Activated CD4-positive, alpha-beta T cell treated with anti-CD3 and anti-CD28 coated beads, Interleukin-2, Interleukin-6, amounts not matched to agents 100 ng/mL and 50 ng/mL, durations not matched to agents 16 hours and 8 hours (primary cell): ENCODE data around the gene ACER1.
"Not testable (repeated sequence)": the region's sequence is repeated elsewhere in the genome, so short reads cannot be mapped to it uniquely, and the experiment has no call there.

Source experiments
- DNase-seq: peaks from one replicate; pipeline ENCODE4 v3.0.0-alpha.2; 2020

Gene ACER1

GRCh38 chr19:6355321-6356040, 22.1 kb upstream of the ACER1 start:
- not testable (repeated sequence) for DNase-seq

- DNase-seq: no peak
These were observed 20.8 kb upstream of the ACER1 start for GRCh38 chr19:6354098-6354674.

- no peak for DNase-seq
These were observed 19.2 kb upstream of the ACER1 start for GRCh38 chr19:6352381-6353165.

- DNase-seq: no peak
These were observed 17.3 kb upstream of the ACER1 start for GRCh38 chr19:6350688-6351087.

- DNase-seq: not testable (repeated sequence)
These were observed 15.9 kb upstream of the ACER1 start for GRCh38 chr19:6349271-6349670.

- peak; percentile 5 for DNase-seq
These were observed 10.1 kb upstream of the ACER1 start for GRCh38 chr19:6343462-6343861.

GRCh38 chr19:6340493-6341201, 7.2 kb upstream of the ACER1 start:
- DNase-seq: no peak

GRCh38 chr19:6334490-6335285, 1.3 kb upstream of the ACER1 start:
- no peak for DNase-seq

- DNase-seq: no peak
These were observed 6.6 kb downstream of the ACER1 start for GRCh38 chr19:6326815-6327214.

GRCh38 chr19:6325614-6326013, 7.8 kb downstream of the ACER1 start:
- DNase-seq: no peak

GRCh38 chr19:6324757-6325156, 8.7 kb downstream of the ACER1 start:
- DNase-seq: no peak

GRCh38 chr19:6322284-6322683, 11.1 kb downstream of the ACER1 start:
- no peak for DNase-seq

GRCh38 chr19:6319376-6319775, 14.0 kb downstream of the ACER1 start:
- no peak for DNase-seq

- peak; percentile 16 for DNase-seq
These were observed 14.6 kb downstream of the ACER1 start for GRCh38 chr19:6318772-6319171.

GRCh38 chr19:6315646-6316045, 17.8 kb downstream of the ACER1 start:
- not testable (repeated sequence) for DNase-seq

- DNase-seq: no peak
These were observed 19.9 kb downstream of the ACER1 start for GRCh38 chr19:6313398-6313969.

- DNase-seq: no peak
These were observed 21.4 kb downstream of the ACER1 start for GRCh38 chr19:6312018-6312417.

- no peak for DNase-seq
These were observed 35.0 kb downstream of the ACER1 start for GRCh38 chr19:6298413-6298812.

- DNase-seq: no peak
These were observed 36.2 kb downstream of the ACER1 start for GRCh38 chr19:6297202-6297601.

GRCh38 chr19:6292006-6292405, 41.4 kb downstream of the ACER1 start:
- DNase-seq: no peak

GRCh38 chr19:6288737-6289136, 44.7 kb downstream of the ACER1 start:
- no peak for DNase-seq

GRCh38 chr19:6287269-6287885, 46.0 kb downstream of the ACER1 start:
- no peak for DNase-seq
